Measurements from ENCODE around the gene RHO.

Gene RHO

GRCh38 chr3:129548104-129548965 lies 19.9 kb downstream of the RHO start:
- no peak for DNase-seq

- DNase-seq, result no peak
Measured at GRCh38 chr3:129549006-129549800, 20.8 kb downstream of the RHO start.

- DNase-seq, result no peak
Measured at GRCh38 chr3:129549805-129550204, 21.4 kb downstream of the RHO start.

- DNase-seq, result no peak
Measured at GRCh38 chr3:129552287-129553050, 24.0 kb downstream of the RHO start.

- no peak for DNase-seq
Measured at GRCh38 chr3:129553171-129553570, 24.7 kb downstream of the RHO start.

- no peak for DNase-seq
Measured at GRCh38 chr3:129553719-129554118, 25.3 kb downstream of the RHO start.

DNA sequence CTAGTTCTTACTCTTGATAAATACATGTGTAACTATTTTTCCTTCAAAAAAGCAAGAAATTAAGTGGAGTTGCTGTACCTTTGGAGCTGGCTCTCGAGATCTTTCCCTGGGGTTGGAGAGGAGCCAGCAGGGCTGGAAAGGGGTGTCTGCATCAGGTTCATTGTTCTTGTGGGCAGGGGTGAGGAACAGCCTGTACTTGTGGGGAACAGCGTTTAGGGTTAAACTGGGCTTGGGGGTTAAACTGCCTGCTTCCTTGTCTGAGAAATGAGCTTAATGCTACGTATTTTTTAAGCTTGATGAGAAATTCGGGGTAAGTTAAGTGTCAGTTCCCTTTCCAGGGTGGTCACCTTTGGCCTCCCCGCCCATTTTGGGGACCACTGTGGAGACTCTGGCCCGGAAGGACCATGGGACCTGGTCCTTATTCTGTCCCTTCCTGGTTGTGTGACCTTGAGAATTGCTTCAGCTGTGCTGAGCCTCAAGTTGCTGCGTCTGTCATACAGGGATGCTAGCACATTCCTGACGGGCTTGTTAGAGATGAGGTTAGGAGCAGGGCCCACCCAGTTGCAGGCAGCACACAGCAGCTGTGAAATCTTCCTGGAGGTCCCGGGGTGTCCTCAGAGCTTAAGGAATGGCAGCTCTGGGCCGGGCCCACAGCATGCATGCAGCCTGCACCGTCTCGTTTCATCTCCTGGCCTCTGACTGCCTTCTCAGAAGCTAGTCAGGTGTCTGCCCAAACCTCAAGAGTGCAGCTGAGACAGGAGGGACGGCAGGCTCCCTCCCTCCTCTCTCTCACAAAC lies 26.1 kb downstream of the RHO start:
- no peak for DNase-seq

DNA sequence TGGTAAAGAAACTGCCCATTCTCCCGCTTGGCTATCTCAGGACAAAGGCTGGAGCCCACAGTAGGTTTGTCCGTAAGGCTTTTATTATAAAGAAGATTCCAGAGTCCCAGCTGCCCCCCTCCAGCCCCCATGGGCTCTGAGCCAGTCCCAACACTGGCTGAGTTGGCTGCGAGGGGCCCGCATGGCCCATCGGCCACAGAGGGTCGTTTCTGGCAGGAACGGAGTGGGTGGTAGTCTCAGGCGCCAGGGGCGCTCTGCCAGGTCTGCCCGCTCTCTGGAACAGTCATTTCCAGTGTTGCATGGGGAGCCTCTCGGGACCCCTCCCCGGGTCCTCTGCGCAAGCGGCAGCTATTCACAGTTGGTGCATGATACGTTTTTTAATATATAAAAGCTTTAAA lies 26.7 kb downstream of the RHO start:
- no peak for DNase-seq

DNA sequence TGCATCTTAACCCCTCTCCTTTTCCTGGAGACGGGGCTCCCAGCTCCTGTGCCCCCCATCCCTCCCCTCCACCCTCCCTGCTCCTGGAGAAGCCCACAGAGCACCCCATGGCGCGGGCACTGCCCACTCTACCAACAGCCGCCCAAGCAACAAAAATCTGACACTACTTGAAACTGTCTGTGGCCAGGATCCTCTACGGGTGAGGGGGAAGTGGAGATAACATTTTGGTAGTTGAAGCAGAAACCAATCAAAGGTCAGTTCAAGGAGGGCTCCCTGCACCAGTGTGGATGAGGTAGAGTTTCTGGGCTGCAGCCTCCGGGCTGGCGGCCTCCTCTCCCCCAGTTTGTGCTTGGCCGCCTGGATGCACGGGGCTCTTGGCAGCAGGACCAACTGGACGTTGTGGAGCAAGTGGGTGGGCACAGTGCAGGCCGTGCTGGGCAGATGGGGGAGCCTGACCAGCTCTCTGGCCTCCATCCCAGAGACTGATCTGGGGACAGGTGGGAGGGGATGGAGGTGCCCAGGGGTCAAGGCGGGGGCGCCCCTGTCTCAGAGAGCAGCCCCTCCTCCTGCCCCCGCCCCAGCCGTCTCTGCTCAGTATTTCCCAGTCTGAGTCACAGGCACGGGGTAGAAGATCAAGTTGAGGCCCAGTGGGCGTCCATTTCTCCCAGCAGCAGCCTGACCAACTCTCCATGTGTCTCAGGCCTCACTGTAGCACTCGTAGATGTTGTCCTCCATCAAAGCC lies 27.3 kb downstream of the RHO start:
- no peak for DNase-seq

DNA sequence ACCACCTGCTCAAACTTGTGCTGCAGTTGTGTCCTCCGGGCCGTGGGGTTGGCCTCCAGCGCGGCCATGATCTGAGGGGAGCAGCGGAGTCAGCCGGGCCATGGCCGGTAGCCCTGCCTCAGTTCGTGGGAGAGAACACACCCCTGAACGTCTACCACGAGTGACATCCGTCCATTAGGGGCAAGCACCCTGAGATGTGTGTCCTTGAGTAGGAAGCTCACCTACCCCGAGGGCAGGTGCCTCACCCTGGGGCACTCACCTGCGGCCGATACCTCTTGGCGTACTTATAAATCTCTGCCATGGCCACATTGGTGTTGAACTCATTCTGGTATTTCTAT lies 27.9 kb downstream of the RHO start:
- DNase-seq, result no peak

DNA sequence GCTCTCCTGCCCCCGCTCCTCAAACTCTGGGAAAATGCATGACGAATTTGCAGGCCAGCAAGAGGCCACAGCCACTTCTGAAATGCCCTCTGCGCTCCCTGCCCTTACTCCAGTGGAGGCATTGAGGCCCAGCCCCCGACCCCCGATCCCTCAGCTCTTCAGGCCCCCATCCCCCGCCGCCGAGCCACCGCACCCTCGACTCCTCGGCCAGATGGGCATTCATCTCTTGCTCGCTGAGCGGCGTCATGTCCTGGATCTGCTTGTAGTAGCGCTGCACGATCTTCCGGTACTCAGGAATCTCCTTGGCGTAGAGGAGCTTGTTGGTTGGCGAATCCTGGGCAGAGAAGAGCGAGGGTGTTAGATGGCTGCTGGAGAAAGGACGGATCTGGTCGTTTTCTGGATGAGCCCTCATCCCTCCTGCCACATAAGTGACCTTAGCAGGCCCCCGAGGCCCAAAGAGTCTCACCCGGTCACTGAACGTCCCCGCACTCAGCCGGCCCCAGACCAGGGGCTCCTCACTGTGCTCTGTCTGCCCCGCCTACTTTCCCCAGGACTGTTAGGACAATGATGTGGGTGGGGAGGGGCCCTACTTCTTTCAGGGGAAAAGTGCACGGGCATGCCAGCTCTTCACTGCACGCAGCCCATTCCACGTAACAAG lies 28.6 kb downstream of the RHO start:
- DNase-seq, result no peak

- DNase-seq, result no peak
Measured at GRCh38 chr3:129557548-129557894, 29.1 kb downstream of the RHO start.

GRCh38 chr3:129558081-129558771 lies 29.8 kb downstream of the RHO start:
- DNase-seq, result no peak

GRCh38 chr3:129558772-129559564 lies 30.5 kb downstream of the RHO start:
- DNase-seq, result no peak

DNA sequence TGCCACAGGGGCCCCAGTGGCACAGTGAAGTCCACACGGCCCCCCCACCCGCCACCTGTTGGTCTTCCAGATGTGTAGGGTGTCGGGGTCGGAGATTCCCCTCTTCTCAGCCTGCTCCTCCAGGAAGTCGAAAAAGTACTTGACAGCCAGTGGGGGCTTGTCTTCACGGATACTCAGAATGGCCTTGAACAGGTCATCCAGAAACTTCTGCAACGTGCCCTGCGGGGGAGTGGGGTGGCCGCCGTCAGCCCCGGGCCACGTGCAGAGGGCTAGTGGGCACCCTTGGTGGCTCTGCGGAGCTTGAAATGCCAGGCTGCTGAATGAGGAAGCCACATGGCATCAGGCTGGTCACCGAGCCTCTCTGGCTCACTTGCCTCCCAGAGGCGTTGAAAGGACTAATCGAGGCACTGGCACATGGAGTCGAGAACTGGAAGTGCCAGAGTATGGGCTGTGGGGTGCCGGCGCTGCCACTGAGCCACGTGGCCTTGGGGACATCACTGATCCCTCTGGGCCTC lies 31.2 kb downstream of the RHO start:
- DNase-seq, result no peak

GRCh38 chr3:129560269-129560787 lies 31.9 kb downstream of the RHO start:
- no peak for DNase-seq

DNA sequence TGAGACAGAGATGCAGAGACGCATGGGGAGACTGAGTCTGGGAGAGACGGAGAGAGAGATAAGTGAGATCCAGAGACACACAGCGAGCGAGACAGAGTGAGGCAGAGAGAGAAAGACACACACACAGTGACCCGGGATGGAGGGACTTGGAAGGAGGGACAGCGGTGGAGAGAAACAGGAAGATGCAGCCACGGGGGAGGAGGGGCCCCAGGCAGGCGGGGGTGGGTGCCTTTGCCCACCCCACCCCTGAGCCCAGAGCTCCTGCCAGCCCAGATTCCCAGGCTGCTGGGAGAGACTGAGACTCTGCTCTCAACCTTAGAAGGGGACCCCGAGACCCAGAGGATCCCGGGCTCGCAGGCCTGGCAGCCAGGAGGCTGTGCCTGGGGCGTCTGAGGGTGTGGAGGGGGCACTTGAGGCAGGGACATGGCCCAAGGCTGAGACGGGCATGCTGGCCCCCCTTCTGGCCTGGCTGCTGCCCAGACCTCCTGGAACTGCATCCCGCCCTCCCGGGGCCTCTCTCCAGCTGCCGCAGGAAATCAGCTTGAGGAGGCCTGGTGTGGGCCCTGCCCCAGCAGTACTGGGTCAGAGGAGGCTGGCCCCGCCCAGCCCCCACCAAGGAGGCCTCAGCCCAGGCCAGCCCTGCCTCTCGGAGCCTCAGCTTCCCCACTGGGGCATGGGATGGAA lies 32.6 kb downstream of the RHO start:
- no peak for DNase-seq

- DNase-seq, result no peak
Measured at GRCh38 chr3:129561619-129562248, 33.3 kb downstream of the RHO start.
